GM03348 (cell line): ENCODE data around the gene SMC6.
A peak's percentile ranks its signal among the peaks of the same experiment; 100 is the strongest.

Experiments used
- DNase-seq: peaks from one replicate; pipeline ENCODE4 v3.0.0; 2012; ENCODE audit warnings: low spot score

Gene SMC6

DNA sequence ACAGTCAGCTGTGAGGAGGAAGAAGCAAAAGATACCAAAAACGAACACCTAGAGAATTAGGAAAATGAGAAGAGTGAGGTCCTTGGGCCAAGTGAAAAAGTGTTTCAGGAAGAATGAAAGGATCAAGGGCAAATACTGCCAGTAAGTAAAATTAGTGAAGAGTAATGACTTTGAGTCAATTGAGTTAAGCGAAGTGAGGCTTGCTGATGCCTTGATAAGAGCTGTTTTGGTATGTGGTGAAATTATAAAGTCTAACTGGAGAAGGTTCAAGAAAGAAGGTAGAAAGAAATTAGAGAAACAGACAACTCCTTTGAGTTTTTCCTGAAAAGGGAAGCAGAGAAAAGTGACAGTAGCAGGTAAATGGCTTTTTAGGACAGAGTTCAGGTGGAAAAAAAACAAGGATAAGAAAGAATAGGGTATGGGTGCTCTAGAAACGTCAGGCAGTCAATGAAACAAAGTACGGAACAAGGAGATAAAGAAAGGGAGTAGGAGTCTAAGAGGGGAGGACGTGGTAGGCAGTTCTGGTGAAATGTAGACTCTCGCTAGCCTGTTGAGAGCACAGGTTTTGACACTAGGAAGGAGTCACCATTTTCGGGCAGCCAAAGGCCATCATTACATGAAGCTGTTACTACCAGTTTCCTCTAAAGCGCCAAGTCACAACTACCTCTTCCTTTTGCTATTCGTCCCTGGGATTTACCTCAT is 42.9 kb downstream of the SMC6 start:
- no peak for DNase-seq

DNA sequence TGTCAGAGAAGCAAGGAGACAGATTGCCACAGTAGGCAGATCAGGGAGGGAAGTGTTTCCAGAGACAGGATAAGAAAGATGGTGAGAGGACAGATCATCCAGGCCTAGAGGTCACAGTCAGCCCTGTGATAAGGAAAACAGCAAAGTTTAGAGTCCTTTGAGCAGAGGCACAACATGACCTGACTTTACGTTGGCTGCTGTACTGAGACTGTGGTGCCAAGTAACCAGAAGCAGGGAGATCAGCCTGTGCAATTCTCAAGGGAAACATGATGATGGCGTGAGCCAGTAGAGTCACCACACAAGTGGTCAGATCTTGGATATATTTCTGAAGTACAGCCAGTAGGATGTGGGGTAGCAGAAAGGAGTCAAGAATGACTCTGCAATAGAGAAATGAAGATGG is 43.7 kb downstream of the SMC6 start:
- no peak for DNase-seq

DNA sequence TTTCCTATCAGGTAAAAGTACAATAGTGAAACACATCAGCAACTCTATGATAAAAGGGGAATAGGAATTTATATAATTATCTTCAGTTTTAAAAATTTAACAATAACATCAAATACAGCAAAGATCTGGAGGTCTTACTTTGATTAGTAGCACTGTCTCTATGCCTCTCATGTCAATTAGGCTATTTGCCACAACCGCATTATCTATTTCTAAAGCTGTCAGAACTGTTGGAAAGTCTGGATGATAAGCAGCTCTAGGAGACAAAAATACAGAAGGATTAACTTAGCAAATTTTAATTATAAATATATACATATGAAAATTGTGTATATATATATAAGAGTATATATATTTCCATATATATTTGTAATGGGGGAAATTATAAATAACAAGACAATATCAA is 45.1 kb downstream of the SMC6 start:
- DNase-seq: no peak

DNA sequence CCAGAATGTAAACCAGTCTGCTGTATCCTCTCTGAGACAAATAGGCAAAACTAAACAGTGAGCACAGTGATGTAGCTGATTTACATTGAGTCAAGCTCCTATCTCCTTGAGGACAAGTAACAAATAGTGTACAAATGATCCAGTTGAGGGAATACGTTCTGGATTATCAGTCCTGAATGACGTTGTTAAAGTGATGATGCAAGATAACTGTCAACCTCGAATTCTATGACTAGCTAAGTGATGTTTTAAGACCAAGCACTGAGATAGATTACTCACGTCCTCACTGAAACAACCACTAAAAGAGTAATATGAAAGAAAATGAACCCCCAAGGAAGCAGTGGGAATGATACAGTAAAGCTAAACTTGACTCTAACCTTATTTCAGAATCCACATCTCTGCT is 46.8 kb downstream of the SMC6 start:
- DNase-seq: no peak

DNA sequence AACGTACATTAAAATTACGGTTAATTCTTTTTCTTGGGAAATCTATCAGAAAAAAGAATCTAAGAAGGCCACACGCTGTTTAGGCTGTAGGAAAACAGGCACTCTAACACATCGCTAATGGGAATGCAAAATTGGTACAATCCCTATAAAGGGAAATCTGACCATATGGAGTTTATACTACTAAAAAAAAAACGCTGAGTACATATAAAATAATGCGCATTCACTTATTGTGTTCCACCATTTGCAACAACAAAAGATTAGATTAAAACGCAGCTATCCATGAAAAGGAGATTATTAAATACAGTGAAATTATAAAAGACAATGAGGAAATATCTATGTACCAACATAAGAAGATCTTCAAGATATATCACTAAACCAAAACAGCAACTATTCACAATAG is 62.8 kb downstream of the SMC6 start:
- no peak for DNase-seq

DNA sequence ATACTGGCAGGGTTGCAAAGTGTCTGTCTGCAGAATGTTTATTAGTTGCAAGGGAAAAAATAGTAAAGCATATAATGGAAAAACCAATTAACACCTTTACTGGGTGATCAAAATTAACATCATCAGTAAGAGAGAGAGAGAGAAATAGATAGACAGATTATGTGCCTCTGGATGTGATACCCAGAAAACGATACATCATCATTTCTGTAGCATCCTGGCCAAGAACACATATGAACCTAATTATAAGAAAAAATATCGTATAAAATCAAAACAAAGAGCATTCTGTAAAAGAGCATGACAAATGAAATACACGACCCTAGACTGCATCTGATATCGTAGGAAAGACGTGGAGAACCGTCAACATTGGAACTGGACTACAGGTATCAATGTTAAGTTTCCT is 64.6 kb downstream of the SMC6 start:
- DNase-seq: no peak

DNA sequence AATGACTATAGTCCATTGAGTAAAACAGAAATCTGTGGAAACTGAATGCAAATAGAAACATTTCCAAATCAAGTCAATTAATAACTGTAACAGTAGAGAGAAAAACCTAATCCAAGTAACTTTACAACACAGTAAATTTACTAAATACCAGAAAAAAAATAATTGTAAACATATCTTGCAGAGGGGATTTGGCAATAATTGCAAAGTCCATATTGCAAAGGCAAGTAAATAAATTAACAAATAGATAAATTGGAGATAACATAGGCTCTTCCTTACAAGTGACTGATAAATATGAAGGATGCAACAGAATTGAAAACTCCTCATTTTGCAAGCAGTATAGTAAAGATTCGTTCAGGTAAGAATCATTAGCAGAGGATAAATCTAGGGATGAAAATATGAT is 65.0 kb downstream of the SMC6 start:
- DNase-seq: no peak

DNA sequence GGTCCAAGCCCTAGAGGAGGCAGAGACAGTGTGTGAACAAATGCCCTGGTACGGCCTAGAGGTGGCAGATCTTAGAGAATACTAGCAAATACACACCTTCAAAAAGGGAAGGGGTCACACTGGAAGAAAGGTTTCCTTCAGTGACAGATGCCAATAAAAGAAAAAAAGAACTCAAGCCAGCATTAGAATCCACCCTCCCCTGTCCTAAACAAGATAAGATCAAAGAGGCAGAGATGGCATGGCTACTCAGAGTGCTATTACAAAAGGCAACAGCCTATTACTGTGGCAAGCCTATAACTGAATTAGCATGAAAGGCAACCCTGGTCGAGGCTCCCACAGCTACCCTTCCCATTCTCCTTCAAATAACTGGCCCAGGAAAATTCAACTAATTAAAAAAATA is 69.6 kb downstream of the SMC6 start:
- DNase-seq: no peak

DNA sequence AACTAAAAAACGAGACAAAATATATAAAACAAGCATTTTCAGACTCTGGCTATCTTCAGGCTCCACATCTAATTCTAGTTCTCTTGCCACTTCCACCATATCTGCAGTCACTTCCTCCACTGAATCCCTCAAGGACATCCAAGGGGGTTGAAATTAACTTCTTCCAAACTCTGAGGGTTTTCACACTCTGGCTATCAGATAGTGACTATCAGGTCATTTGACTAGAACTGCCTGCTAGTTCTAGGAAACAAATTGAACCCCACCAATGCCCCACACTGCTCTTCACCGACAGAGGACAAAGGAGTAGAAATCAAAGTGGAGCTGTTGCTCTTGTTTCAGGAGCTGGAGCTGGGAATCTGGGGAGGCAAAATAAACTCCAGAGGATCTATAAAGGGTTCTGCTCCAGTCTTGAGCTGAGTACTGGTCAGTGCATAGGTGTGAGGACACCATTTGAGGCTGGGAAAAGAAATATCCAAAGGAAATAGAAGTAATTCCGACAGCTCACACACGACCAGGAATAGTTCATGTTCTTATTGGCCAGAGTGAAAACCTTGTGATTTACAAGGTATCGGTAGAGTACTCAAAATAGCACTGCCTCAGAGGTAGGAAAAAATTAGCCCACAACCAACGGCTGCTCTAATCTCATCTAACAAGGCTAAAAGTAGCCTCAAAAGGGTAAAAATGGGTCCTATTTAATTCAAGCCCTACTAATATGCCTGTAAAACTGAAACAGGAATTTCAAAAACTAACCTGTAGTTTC is 71.3 kb downstream of the SMC6 start:
- DNase-seq: no peak

DNA sequence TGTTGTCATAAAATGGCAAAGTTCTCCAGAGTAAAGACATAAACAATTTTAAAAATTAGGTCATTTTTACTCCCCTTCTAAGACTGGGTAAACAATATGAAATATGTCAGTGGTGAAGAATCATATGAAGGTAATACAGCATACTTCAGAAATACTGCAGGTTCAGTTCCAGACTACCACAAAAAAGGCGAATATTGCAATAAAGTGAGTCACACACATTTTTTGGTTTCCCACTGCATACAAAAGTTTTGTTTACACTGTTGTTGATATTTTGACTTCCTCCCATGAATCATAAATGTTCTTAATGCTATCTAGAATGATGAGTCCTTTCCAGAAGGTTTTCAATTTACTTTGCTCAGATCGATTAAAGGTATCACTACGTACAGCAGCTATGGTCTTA is 73.5 kb downstream of the SMC6 start:
- no peak for DNase-seq

DNA sequence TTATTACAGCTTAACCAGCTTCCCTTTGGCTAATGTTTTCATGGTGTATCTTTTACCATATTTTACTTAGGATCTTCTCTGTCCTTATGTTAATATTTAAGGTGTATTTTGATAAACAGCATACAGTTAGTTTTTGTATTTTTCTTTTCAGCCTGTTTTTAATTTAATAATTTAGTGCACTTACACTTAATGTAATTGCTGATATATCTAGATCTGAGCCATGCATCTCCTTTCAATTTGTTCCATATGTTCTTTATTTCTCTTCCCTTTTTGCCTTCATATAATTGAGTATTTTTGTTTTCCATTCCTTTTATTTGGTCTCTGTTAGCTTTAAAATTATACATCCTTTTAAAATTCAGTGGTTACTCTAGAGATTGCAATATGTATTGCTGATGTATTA is 78.8 kb downstream of the SMC6 start:
- no peak for DNase-seq

DNA sequence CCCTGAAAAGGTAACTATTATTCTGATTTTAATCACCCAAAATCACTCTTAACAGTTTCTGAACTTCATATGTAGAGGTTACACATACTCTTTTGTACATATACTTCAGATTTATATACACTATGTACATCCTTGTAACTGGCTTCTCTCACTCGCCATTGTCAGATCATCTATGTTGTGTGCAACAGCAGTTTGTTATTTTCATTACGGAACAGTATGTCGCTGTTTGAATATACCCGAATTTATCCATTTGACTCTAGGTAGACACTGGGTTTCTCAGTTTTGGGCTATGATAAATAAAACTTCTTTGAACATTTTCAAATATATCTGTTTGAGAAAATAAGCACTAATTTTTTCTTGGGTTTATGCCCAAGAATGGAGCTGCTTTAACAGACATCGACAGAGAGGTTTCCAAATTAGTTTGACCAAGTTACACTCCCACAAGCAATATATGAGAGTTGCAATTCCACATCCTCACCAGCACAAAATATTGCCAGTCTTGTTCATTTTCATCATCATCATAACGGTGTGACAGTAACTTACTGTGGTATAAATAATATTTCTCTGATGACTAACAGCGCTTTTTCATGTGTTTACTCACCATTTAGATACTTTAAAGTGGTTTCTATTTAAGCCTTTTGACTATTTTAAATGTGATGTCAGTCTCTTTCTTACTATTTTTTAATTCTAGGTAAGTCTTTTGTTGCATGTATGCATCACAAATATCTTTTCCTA is 80.9 kb downstream of the SMC6 start:
- peak; percentile 56 for DNase-seq

DNA sequence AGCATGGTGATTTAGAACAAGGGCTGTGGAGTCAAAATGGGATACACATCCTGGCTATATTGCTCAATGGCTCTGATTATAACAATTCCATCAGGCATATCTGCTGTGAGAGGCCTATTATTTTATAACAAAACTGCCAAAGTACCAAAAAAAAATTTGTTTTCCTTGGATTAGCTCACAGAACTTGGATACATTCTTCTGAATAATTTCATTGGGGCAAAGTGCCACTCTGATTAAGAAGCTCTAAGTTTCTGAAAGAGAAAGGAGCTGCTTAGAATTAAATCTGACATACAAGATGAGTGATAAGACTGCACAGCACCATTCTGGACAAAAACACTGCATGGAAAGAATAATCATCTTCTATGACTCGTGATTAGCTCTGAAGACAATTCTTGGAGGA is 85.7 kb downstream of the SMC6 start:
- no peak for DNase-seq

DNA sequence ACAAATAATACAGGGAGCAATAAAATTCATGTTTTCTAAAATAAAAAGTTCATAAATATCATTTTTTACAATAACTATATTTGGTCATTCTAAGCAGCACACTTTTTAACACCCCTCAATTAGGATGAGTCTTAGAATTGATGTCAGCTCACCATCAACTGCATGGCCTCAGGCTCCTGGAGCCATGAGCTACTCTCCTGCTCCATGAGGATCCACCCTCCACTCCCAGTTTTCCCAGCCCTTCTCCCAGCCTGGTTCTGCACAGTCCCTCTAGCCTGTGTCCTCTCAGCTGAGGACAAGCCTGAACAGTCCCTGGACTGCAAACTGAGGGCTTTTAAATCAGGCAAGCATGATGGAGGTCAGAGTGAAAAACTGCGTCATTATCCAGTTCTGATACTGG is 89.1 kb downstream of the SMC6 start:
- DNase-seq: no peak

DNA sequence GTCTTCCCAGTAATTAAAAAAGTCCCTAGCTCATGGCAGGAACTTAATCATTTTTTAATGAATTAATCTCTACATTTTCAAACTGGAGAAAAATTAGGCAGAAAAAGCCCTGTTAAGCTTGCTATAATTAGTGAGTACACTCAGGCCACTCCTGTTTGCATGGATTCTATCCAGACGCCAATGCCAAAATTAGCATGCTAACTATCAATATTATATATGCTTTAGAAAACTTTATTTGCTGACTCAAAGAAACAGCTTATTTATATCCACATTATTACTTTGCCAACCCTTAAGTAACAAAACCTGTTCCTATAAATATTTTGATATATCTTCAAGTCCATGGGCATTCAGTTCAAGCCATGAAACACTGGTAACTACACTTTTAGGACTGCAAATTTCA is 90.9 kb downstream of the SMC6 start:
- no peak for DNase-seq

DNA sequence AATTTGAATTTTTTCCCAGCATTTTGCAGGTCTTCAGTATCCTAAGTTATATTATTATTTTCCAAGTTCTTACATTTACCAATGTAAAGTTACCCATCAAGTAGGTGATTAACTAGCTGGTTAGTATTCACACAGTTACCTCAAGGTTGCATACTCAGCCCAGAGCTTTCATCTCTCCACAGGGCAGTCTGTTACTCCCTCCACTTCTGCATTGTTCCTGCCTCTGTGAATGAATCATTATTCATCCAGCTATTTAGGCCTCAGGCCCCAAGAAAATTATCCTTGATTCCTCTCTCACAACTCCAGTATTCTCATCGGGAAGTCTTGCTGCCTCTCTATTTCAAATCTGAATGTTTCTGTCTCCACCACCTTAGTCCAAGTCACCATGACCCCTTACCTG is 92.2 kb downstream of the SMC6 start:
- DNase-seq: no peak

DNA sequence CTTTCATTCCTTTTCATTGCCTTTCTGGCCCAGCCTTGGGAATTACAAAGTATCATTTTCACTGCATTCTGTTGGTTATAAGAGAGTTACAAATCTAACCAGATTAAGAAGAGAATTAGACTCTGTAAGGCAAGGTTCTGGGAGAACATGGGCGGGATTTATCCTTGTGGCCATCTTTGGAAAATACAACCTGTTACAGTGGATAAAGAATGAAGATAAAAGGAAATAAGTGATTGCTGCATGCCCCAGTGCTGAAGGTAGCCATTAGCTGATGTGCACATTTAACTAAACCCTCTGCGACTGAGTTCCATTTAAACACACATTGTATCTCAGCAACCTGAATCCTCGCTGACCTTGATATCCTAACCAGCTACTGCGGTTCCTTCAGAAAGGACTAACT is 93.4 kb downstream of the SMC6 start:
- DNase-seq: no peak

DNA sequence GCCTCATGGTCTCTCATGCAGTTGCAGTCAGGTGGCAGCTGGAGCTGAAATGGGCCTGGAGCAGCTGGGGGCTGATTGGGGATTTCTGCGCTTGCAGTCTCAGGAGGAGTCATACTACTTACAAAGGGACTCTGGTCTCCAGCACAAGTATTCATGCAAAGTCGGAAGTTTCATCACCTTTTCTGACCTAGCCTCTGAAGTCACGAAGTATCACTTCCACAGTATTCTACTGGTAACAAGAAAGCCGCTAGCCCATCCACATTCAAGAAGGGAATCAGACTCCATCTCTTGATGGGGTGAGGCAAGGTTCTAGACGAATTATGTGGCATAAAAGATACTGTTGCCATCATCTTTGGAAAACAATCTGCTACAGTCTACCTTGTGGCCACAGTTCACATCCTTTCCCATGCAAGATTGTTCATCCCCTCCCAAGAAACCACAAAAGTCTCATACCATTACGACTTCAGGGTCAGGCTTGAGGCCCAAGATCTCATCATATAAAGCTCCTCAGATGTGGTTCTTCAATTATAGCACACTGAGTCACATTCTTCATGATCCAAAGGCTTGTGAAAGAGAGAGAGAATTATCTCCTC is 95.3 kb downstream of the SMC6 start:
- peak; percentile 35 for DNase-seq

DNA sequence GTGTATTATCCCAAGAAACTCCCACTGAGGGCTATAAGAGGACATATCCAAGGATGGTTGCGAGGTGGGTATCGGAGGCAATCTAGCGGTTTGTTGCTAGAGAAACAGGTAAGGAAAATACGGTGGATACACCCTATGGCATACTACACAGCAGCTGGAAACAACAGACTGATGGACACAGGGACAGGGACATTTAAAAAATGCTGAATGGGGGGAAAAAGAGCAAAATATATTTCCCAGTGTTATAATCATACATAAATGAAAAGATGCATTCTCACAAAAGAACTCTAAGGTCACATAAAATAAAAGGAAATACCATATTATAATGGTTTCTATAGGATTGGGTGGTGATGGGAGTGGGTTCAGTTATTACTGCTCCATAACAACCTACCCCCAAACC is 95.9 kb downstream of the SMC6 start:
- no peak for DNase-seq

DNA sequence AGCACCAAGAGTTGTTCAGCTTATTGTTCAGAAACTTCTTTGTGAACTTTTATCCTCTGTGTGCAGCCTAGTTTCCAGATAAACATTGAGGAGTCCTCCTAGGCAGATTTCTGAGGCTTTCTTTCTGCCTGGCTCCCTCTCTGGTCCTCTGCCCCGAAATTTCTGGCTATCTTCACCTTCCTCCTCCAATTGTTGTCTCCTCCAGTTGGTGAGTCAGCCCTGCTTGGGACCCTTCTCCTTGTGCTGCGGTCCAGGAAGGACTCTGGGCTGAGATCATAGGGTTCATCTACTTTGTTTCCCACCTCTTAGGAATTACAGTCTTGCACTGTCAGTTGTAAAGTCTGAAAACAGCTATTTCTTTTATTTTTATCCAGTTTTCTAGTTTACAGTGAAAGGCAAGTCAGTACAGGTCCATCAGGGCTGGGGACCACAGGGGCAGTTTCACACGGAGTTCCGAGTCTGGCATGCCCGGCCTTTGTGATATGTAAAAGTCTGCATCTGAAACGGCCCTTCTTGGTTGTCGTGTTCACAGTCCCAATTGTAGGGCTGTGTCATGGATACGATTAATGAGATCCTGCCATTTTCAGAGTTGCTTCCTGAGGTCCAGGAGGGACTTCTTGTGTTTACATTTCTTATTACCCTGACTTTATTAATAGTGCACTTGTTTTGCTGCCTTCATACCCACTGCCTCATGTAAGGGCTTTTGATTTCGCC is 100.8 kb downstream of the SMC6 start:
- no peak for DNase-seq

DNA sequence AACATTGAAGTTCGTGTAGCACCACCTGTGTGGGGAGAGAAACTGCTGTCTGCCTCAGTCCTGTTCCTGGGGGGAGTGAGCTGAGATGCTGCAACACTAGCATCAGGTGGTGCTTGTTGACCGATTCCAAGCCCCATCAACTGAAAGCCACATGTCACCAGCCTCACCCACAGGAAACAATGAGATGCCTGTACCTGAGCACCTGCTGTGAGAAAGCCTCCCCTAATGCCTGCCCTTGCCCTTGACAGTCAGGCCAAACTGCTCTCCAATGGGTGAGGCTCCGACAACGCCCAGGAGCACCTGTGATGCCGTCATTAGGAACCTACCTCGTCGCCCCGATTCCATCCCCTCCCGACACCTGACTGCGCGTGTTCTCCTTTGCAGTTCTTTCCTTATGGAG is 104.6 kb downstream of the SMC6 start:
- DNase-seq: no peak

DNA sequence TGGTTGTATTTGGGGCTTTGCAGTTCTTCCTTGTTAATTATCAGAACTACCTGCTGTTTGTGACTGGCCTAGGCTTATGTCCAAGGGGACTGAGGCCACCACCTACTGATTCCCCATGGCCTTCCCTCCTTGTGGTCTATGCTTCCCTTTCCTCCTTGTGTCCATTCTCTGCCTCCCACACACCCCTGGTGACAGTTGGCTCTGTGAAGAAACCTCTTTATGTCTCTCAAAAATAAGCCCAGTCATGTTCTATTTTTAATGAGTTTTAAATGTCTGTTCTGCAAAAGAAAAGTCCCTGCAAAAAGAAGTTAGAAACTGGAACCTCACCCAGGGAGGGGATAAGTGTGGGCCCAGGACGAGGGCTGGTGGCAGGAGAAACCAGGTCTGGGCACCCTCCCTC is 105.0 kb downstream of the SMC6 start:
- DNase-seq: no peak
